ENCODE data around the gene IFFO2.

IFFO2 gene

GRCh38 chr1:18879215-18879790 lies 77.2 kb downstream of the IFFO2 start:
- DNase-seq = no peak
- Histone ChIP-seq H3K27me3 (replicated peaks) (no peaks in the 10 kb centered on the region), H3K36me3 (replicated peaks) (no peaks in the 10 kb centered on the region), H3K27ac (no peak overlapping the region), H3K4me3 (ENCODE audit: low read depth, low read length) (no peak overlapping the region)
- no peak for TF ChIP-seq CTCF (IDR thresholded peaks at IDR 0.05; ENCODE audit: low read depth, low read length, missing control alignments)
- in situ Hi-C loops (cut with HindIII; ENCODE audit: low pct_ligation_motif_present, low sequenced_read_pairs) = no loop called here

- no peak overlapping the region for H3K4me3 ChIP-seq (ENCODE audit: low read depth, low read length)
- no peaks in the 10 kb centered on the region for H3K27me3 ChIP-seq (replicated peaks)
- in situ Hi-C loops (cut with HindIII; ENCODE audit: low pct_ligation_motif_present, low sequenced_read_pairs) = no loop called here
- DNase-seq = no peak
- no peak overlapping the region for H3K27ac ChIP-seq
- no peak for TF ChIP-seq CTCF (IDR thresholded peaks at IDR 0.05; ENCODE audit: low read depth, low read length, missing control alignments)
- no peaks in the 10 kb centered on the region for H3K36me3 ChIP-seq (replicated peaks)
Measured at GRCh38 chr1:18878538-18879214, 77.8 kb downstream of the IFFO2 start.

- no peak for DNase-seq
- TF ChIP-seq CTCF (IDR thresholded peaks at IDR 0.05; ENCODE audit: low read depth, low read length, missing control alignments) = no peak
- in situ Hi-C loops (cut with HindIII; ENCODE audit: low pct_ligation_motif_present, low sequenced_read_pairs) = no loop called here
- Histone ChIP-seq H3K4me3 (ENCODE audit: low read depth, low read length) (no peak overlapping the region), H3K27ac (no peak overlapping the region), H3K36me3 (replicated peaks) (no peaks in the 10 kb centered on the region), H3K27me3 (replicated peaks) (no peaks in the 10 kb centered on the region)
Measured at GRCh38 chr1:18877282-18877681, 79.2 kb downstream of the IFFO2 start.

- DNase-seq = no peak
- in situ Hi-C loops (cut with HindIII; ENCODE audit: low pct_ligation_motif_present, low sequenced_read_pairs) = no loop called here
- Histone ChIP-seq H3K27me3 (replicated peaks) (no peaks in the 10 kb centered on the region), H3K27ac (no peak overlapping the region), H3K4me3 (ENCODE audit: low read depth, low read length) (no peak overlapping the region), H3K36me3 (replicated peaks) (no peaks in the 10 kb centered on the region)
- TF ChIP-seq CTCF (IDR thresholded peaks at IDR 0.05; ENCODE audit: low read depth, low read length, missing control alignments) = no peak
Measured at GRCh38 chr1:18876210-18876609, 80.3 kb downstream of the IFFO2 start.

- Histone ChIP-seq H3K27me3 (replicated peaks) (no peaks in the 10 kb centered on the region), H3K27ac (no peak overlapping the region), H3K36me3 (replicated peaks) (no peaks in the 10 kb centered on the region), H3K4me3 (ENCODE audit: low read depth, low read length) (no peak overlapping the region)
- no peak for TF ChIP-seq CTCF (IDR thresholded peaks at IDR 0.05; ENCODE audit: low read depth, low read length, missing control alignments)
- in situ Hi-C loops (cut with HindIII; ENCODE audit: low pct_ligation_motif_present, low sequenced_read_pairs) = no loop called here
- DNase-seq = no peak
Measured at GRCh38 chr1:18875796-18876128, 80.7 kb downstream of the IFFO2 start.
